WI38 (cell line): ENCODE measurements around the gene RFX2.
"Not testable (repeated sequence)": the region's sequence is repeated elsewhere in the genome, so short reads cannot be mapped to it uniquely, and the experiment has no call there.

ENCODE experiments used
- H3K4me3 ChIP-seq: 2 replicates; pipeline ENCODE4 v1.5.1; 2011; ENCODE audit warnings: low read depth, mild to moderate bottlenecking, control low read depth, low read length
- TF ChIP-seq, protein P1 (sequence below): IDR thresholded peaks from 2 replicates; pipeline ENCODE4 v1.5.1; 2012; ENCODE audit warnings: low read depth, mild to moderate bottlenecking, control low read depth, low read length

Gene RFX2

DNA sequence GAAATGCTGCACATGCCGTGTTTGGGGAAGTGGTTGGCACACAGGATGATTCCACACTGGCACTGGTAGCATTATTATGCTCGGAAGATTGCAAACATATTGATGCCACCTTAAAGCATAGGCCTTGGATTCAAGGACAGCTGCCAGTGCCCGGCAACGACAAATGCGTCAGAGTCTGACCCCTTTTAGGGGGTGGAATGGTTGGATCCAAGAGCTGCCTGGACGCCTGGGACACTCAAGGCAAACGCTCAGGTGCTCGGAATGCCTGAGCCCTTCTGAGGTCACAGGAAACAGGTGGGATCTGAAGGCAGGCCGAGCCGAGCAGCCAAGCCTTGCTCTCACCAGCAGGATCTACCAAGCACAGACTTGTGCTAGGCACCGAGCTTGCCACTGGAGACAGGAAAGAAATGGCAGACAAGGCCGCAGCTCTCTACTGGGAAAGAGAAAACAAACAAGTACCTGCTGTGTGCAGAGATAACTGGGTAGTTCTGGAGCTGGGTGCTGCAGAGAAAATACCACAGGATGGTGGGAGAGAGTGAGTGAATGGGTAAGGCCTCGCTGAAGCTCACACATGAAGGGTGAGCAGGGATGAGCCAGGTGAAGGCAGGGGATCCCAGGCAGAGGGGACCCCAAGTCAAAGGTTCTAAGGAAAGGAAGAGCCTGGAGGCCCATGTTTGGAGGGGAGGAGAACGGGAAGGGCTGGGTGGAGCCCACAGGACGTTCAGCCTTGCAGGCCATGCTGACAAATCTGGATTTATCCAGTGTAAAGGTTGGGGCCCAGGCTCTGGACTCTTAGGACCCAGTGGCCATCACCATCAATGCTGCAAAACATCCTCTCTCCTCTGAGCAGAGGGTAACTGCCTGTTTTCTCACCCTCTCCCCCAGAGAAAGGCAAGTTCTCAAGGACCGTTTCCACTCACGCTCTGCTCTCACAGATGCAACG lies 141.6 kb downstream of the RFX2 start:
- TF ChIP-seq, protein P1, sequence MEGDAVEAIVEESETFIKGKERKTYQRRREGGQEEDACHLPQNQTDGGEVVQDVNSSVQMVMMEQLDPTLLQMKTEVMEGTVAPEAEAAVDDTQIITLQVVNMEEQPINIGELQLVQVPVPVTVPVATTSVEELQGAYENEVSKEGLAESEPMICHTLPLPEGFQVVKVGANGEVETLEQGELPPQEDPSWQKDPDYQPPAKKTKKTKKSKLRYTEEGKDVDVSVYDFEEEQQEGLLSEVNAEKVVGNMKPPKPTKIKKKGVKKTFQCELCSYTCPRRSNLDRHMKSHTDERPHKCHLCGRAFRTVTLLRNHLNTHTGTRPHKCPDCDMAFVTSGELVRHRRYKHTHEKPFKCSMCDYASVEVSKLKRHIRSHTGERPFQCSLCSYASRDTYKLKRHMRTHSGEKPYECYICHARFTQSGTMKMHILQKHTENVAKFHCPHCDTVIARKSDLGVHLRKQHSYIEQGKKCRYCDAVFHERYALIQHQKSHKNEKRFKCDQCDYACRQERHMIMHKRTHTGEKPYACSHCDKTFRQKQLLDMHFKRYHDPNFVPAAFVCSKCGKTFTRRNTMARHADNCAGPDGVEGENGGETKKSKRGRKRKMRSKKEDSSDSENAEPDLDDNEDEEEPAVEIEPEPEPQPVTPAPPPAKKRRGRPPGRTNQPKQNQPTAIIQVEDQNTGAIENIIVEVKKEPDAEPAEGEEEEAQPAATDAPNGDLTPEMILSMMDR, result no peak
- no peak overlapping the region for H3K4me3 ChIP-seq

DNA sequence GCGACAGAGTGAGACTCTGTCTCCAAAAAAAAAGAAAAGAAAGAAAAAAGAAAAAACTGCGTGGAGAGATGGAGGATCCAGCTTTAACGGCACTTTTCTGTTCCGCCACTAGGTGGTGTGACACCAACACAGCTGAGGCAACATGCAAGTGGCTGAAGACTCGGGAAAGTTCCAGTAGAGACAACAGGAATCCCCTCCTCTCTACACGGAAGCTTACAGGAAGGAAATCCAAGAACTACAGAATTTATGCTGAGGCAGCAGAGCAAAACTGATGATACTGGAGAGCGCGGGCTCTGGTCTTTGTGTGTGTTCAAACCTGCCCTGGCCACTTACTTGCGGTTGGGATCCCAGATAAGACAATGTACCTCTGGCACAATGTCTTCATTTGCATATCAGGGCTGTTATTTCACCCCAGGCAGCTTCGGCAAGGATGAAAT lies 142.3 kb downstream of the RFX2 start:
- TF ChIP-seq, protein P1, result peak; percentile 81
- no peak overlapping the region for H3K4me3 ChIP-seq

DNA sequence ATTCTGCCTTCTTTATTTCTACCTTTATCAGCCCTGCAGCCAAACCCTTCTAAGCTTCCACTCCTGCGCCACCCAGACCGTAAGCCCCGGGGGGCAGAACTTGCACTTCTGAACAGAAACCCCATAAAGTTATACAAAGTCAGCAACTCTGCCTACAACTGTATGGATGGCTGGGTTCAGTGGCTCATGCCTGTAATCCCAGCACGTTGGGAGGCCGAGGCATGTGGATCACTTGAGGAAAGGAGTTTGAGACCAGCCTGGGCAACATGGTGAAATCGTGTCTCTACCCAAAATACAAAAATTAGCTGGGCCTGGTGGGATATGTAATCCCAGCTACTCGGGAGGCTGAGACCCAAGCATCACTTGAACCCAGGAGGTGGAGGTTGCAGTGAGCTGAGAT lies 142.7 kb downstream of the RFX2 start:
- TF ChIP-seq, protein P1, result no peak
- H3K4me3 ChIP-seq, result no peak overlapping the region

DNA sequence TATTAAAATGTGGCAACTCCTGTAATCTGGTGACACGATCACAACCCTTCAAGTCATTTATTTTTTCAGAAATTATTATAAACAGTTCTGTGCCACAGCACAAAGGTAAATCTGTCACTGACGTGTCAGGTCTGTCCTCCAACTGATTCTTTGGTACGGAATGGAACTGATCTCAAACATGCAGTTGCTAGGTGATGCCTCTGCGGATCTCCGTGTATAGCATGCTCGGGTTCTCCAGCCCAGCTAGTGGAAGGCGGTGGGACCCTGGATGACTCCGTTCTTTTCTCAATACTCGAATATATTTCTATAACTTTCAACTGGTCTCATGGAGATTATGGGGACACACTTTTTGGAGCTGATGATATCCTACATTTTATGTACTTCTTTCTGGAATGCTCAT lies 143.4 kb downstream of the RFX2 start:
- TF ChIP-seq, protein P1, result no peak
- peak overlapping the region; percentile 26; the same call in 1 of the 2 replicates for H3K4me3 ChIP-seq

DNA sequence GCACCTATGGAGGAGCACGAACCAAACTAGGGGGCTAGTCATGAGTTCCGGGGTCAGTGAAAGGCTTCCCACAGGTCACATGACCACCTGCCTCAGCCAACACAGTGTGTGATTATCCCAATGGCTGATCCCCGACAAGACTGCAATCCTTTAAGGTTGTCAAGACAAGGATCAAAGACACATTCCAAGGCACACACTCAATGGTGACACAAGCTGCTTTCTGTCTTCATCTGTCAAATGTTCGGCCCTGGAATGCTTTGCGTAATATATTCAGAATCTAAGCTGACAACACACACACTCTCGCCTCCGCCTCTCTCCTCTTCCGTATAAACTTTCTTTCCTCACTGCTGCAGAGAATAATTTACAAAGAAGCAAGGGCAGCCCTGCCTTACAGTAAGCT lies 144.1 kb downstream of the RFX2 start:
- TF ChIP-seq, protein P1, result no peak
- H3K4me3 ChIP-seq, result no peak overlapping the region

DNA sequence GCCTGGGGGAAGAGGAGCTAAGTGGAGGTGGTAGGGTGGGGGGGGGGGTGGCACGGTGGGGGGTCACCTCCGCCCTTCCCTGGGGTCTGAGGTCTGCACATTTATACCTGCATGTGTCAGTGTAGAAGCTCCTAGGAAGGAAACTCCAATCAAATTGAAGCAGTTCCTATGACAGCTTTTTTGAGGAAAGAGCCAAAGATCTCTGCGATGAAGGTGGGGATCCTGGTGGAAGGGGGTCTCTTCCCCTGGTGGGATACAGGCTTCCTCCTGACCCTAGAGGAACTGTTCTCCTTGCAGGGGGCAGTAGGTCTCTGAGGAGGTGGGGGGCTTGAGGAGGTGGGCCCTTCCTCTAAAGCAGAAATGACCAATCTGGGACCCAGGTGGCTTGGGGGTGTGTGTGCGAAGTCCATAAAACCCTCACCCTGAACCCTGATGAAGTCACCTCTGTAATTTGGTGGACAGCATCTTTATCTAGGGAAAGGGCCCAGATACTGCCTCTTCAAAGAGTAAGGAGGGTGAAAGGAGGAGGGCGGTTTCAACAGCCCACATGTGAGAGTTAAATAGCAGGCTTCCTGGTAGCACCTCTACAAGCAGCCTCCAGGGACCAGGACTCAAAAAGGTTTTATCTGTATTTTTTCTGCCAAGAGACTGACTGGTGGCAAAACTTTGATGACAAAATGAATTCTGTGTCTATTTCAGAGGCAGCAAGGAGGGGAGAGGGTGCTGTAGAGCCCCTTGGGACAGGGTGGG lies 145.3 kb downstream of the RFX2 start:
- H3K4me3 ChIP-seq, result no peak overlapping the region
- TF ChIP-seq, protein P1, result no peak

DNA sequence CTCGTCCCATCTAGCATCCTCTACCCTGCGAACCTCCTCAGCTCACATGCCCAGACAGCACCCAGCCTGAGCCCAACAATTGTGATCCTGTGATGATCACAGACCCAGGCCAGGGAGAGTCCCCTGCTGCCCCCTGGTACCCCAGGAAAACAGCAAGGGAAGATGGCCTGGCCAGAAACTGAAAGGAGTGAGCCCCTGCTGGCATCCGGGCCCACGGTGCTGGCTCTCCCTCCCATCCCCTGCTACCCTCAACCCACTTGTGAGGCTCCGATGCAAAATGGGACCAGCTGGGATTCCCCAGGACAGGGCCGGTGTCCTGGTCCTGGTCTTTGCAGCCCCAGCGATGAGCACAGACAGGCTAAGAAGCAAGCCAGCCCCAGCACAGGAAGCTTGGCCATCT lies 146.4 kb downstream of the RFX2 start:
- TF ChIP-seq, protein P1, result no peak
- H3K4me3 ChIP-seq, result no peak overlapping the region

DNA sequence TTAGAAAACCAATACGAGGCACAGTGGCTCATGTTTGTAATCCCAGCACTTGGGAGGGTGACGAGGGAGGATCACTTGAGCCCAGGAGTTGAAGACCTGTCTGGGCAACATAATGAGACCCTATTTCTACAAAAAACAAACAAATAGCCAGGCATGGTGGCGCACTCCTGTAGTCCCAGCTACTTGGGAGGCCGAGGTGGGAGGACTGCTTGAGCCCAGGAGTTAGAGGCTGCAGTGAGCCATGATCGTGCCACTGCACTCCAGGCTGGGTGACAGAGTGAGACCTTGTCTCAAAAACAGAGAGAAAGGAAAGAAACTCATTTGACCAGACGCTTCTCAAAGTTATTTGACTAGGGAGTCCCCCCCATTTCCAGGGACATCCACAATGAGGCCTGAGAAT lies 147.0 kb downstream of the RFX2 start:
- H3K4me3 ChIP-seq, result not testable (repeated sequence)
